ENCODE data around the gene PRDM15. TPM values are rescaled to one million over a fixed set of nuclear protein-coding genes. Genes with fewer than 3 reads are reported as not detected.

Gene PRDM15
- total RNA-seq, 1 donor from 2014 or later, result 5.4 TPM

DNA sequence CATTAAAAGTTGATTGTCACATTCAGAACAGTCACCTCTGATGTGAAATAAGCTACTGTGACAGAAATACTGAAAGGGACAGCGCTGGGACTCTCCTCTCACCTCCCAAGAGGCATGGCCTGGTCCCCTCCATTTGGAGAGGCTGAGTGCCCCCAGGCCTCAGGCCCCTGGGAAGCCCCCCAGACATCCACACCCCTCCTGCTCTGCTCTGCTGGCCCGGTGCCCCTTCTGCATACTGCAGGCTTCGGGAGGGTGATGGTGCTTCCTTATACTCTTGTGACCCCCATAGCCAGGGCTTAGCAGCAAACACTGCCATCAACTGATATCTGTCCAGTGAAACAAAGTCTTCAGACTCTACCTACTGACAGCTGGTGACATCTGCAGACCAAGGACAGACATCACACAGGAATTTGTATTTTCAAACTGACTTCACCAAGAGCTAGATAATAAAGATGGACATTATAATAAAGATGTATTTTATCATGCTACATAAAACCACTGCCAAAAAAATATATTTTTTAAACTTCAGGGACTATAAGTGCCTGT, 37.8 kb upstream of the PRDM15 start:
- TF ChIP-seq, protein P1, sequence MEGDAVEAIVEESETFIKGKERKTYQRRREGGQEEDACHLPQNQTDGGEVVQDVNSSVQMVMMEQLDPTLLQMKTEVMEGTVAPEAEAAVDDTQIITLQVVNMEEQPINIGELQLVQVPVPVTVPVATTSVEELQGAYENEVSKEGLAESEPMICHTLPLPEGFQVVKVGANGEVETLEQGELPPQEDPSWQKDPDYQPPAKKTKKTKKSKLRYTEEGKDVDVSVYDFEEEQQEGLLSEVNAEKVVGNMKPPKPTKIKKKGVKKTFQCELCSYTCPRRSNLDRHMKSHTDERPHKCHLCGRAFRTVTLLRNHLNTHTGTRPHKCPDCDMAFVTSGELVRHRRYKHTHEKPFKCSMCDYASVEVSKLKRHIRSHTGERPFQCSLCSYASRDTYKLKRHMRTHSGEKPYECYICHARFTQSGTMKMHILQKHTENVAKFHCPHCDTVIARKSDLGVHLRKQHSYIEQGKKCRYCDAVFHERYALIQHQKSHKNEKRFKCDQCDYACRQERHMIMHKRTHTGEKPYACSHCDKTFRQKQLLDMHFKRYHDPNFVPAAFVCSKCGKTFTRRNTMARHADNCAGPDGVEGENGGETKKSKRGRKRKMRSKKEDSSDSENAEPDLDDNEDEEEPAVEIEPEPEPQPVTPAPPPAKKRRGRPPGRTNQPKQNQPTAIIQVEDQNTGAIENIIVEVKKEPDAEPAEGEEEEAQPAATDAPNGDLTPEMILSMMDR (IDR thresholded peaks at IDR 0.05; ENCODE audit: insufficient read depth, low read length, poor library complexity, severe bottlenecking), result no peak
- no peaks in the 10 kb centered on the region for H3K36me3 ChIP-seq (ENCODE audit: control insufficient read depth, insufficient read depth, low read length)
- DNase-seq (ENCODE audit: low read depth), result no peak
- no peak overlapping the region for H3K4me3 ChIP-seq (ENCODE audit: low read depth, low read length)
- no peaks in the 10 kb centered on the region for H3K27me3 ChIP-seq (ENCODE audit: control insufficient read depth, insufficient read depth, low read length)

DNA sequence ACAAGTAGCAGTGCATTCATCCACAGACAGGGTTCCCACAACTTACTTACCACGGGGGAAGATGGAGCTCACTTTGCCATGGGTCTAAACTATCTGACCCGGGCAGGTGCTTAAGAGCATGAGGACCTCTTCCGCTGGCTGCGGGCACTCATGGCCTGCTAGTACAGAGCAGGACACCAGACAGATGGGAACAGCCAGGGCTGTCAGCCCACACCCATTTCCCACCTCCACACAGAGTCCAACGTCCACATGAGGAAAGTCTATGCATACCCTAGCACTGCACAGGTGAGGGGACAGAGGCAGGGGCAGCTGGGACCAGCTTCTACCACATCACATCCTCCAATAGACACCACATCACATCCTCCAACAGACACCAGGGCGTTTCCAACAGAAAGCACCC, 35.8 kb upstream of the PRDM15 start:
- TF ChIP-seq, protein P1 (IDR thresholded peaks at IDR 0.05; ENCODE audit: insufficient read depth, low read length, poor library complexity, severe bottlenecking), result no peak
- DNase-seq (ENCODE audit: low read depth), result no peak
- no peaks in the 10 kb centered on the region for H3K36me3 ChIP-seq (ENCODE audit: control insufficient read depth, insufficient read depth, low read length)
- H3K27me3 ChIP-seq (ENCODE audit: control insufficient read depth, insufficient read depth, low read length), result no peaks in the 10 kb centered on the region
- H3K4me3 ChIP-seq (ENCODE audit: low read depth, low read length), result no peak overlapping the region

DNA sequence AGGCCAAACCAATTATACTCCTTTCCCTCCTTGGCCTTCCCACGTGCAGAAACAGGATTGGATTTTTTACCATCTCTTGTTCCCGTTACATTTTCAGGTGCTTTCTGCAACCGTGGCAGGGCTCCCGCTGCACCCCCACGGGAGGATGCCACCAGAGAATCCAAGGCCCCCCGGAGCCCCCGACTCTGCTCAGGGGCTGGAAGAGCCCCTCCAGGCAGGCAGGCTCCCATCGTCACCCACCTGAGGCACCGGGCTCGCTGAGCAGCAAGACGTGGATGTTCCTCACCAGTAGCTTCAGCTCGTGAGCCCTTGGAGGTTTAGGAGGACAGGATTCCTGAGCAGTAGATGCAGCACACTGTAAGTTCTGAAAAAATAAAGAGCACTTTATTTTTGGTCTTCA, 35.2 kb upstream of the PRDM15 start:
- TF ChIP-seq, protein P1 (IDR thresholded peaks at IDR 0.05; ENCODE audit: insufficient read depth, low read length, poor library complexity, severe bottlenecking), result no peak
- H3K36me3 ChIP-seq (ENCODE audit: control insufficient read depth, insufficient read depth, low read length), result no peaks in the 10 kb centered on the region
- no peaks in the 10 kb centered on the region for H3K27me3 ChIP-seq (ENCODE audit: control insufficient read depth, insufficient read depth, low read length)
- no peak overlapping the region for H3K4me3 ChIP-seq (ENCODE audit: low read depth, low read length)
- DNase-seq (ENCODE audit: low read depth), result no peak

DNA sequence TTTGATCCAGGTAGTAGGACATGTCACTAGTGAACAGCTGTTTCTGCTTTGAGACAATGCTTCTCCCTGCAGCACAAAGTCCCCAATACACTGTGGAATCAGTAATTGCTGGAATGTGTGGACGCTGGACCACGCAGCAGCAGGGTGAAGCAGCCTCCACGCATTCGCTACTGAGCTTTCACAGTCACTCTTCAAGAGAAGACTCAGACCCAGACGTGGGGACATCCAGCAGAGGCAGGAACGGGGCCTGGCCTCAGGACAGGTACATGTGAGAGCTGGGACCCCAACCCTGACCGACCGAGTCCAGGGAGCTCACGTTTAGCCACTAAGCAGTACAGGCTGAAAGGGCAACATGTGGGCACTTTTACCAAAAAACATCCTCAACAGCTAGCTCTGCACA, 34.1 kb upstream of the PRDM15 start:
- no peaks in the 10 kb centered on the region for H3K36me3 ChIP-seq (ENCODE audit: control insufficient read depth, insufficient read depth, low read length)

DNA sequence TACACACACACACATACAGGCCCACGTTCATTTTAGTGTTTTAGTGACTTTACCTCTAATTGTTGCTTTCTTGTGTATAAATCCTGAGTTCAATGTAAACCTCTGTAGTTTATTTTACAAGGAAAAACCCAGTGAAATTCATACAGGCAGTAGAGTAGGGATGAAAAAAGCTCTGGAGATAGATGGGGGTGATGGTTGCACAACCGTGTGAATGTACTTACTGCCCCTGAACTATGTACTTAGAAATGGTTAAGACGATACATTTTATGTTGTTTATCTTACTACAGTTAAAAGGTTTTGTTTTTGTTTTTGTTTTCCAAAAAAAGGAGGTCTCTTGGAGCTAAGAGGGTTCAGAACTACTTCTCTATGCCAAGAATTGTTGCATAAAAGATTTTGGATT, 29.7 kb upstream of the PRDM15 start:
- no peak for DNase-seq (ENCODE audit: low read depth)
- TF ChIP-seq, protein P1 (IDR thresholded peaks at IDR 0.05; ENCODE audit: insufficient read depth, low read length, poor library complexity, severe bottlenecking), result no peak
- no peak overlapping the region for H3K4me3 ChIP-seq (ENCODE audit: low read depth, low read length)
- peaks cover 1% of the 10 kb centered on the region for H3K36me3 ChIP-seq (ENCODE audit: control insufficient read depth, insufficient read depth, low read length)
- H3K27me3 ChIP-seq (ENCODE audit: control insufficient read depth, insufficient read depth, low read length), result no peaks in the 10 kb centered on the region

More for the DNA sequence above, 34.1 kb upstream of the PRDM15 start:
- no peak for DNase-seq (ENCODE audit: low read depth)
- Histone ChIP-seq H3K4me3 (ENCODE audit: low read depth, low read length) (no peak overlapping the region), H3K27me3 (ENCODE audit: control insufficient read depth, insufficient read depth, low read length) (no peaks in the 10 kb centered on the region)
- TF ChIP-seq, protein P1 (IDR thresholded peaks at IDR 0.05; ENCODE audit: insufficient read depth, low read length, poor library complexity, severe bottlenecking), result no peak

Data from kidney epithelial cell (primary cell).